HepG2 (cell line): ENCODE data around the gene BOD1. TPM values are rescaled to one million over a fixed set of nuclear protein-coding genes. Genes with fewer than 3 reads are reported as not detected.

Source experiments
- BORCS8-MEF2B ChIP-seq: sonication (generic); formaldehyde crosslinking; IDR thresholded peaks from 2 replicates; pipeline ENCODE4 v1.8.0; 2022; ENCODE audit warnings: mild to moderate bottlenecking, missing genetic modification reagents
- CTCF ChIP-seq: sonication (generic); formaldehyde crosslinking; IDR thresholded peaks from 2 replicates; pipeline ENCODE4 v1.5.0; 2020; ENCODE audit warnings: mild to moderate bottlenecking, missing genetic modification reagents, moderate library complexity
- EEA1 ChIP-seq: sonication (generic); formaldehyde crosslinking; IDR thresholded peaks from 2 replicates; pipeline ENCODE4 v1.5.1; 2020; ENCODE audit warnings: mild to moderate bottlenecking, missing genetic modification reagents, borderline replicate concordance
- GMEB2 ChIP-seq: IDR thresholded peaks from 2 replicates; pipeline ENCODE4 v1.6.1; 2016; ENCODE audit warnings: missing biosample characterization, missing genetic modification reagents, low read depth
- HIC2 ChIP-seq: sonication (generic); formaldehyde crosslinking; IDR thresholded peaks from 2 replicates; pipeline ENCODE4 v1.9.0; 2022; ENCODE audit warnings: low read depth, missing genetic modification reagents
- MBD4 ChIP-seq: IDR thresholded peaks from 2 replicates; pipeline ENCODE4 v1.6.1; 2012; ENCODE audit warnings: low read length, inconsistent platforms, borderline replicate concordance
- NCOA2 ChIP-seq: sonication (generic); formaldehyde crosslinking; IDR thresholded peaks from 2 replicates; pipeline ENCODE4 v1.8.0; 2022; ENCODE audit warnings: inconsistent platforms
- NFATC3 ChIP-seq: sonication (generic); formaldehyde crosslinking; IDR thresholded peaks from 2 replicates; pipeline ENCODE4 v1.5.1; 2020; ENCODE audit warnings: mild to moderate bottlenecking, missing genetic modification reagents
- NRL ChIP-seq: sonication (generic); formaldehyde crosslinking; IDR thresholded peaks from 2 replicates; pipeline ENCODE4 v1.5.0; 2020; ENCODE audit warnings: missing genetic modification reagents, mild to moderate bottlenecking, moderate library complexity, borderline replicate concordance
- REPIN1 ChIP-seq: sonication (generic); formaldehyde crosslinking; IDR thresholded peaks from 2 replicates; pipeline ENCODE4 v1.8.0; 2022; ENCODE audit warnings: missing genetic modification reagents, low read depth, mild to moderate bottlenecking, borderline replicate concordance
- STAT6 ChIP-seq: sonication (generic); formaldehyde crosslinking; IDR thresholded peaks from 2 replicates; pipeline ENCODE4 v1.4.0; 2020; ENCODE audit warnings: missing genetic modification reagents, mild to moderate bottlenecking, borderline replicate concordance
- THRA ChIP-seq: sonication (generic); formaldehyde crosslinking; IDR thresholded peaks from 2 replicates; pipeline ENCODE4 v1.4.0; 2020; ENCODE audit warnings: missing genetic modification reagents, borderline replicate concordance
- ZC3H4 ChIP-seq: sonication (generic); formaldehyde crosslinking; IDR thresholded peaks from 2 replicates; pipeline ENCODE4 v1.4.0; 2020; ENCODE audit warnings: missing genetic modification reagents, borderline replicate concordance
- ZMAT3 ChIP-seq: sonication (generic); formaldehyde crosslinking; conservative IDR thresholded peaks from 2 replicates; pipeline ENCODE4 v1.7.0; 2021; ENCODE audit warnings: missing genetic modification reagents
- ZNF350 ChIP-seq: sonication (generic); formaldehyde crosslinking; IDR thresholded peaks from 2 replicates; pipeline ENCODE4 v1.4.0; 2020; ENCODE audit warnings: mild to moderate bottlenecking, low read depth, missing genetic modification reagents, borderline replicate concordance
- ZNF430 ChIP-seq: sonication (generic); formaldehyde crosslinking; IDR thresholded peaks from 2 replicates; pipeline ENCODE4 v1.9.0; 2021; ENCODE audit warnings: mild to moderate bottlenecking, missing genetic modification reagents
- ZNF501 ChIP-seq: sonication (generic); formaldehyde crosslinking; IDR thresholded peaks from 2 replicates; pipeline ENCODE4 v1.5.1; 2020; ENCODE audit warnings: mild to moderate bottlenecking, moderate library complexity, missing genetic modification reagents
- ZNF766 ChIP-seq: sonication (generic); formaldehyde crosslinking; IDR thresholded peaks from 2 replicates; pipeline ENCODE4 v1.5.0; 2020; ENCODE audit warnings: missing genetic modification reagents, borderline replicate concordance
- ZNF781 ChIP-seq: sonication (generic); formaldehyde crosslinking; IDR thresholded peaks from 2 replicates; pipeline ENCODE4 v1.5.1; 2020; ENCODE audit warnings: borderline replicate concordance, mild to moderate bottlenecking, missing genetic modification reagents; ENCODE audit errors: not compliant biosample characterization
- ZNF850 ChIP-seq: sonication (generic); formaldehyde crosslinking; conservative IDR thresholded peaks from 2 replicates; pipeline ENCODE4 v1.9.0; 2021; ENCODE audit warnings: mild to moderate bottlenecking, missing genetic modification reagents
- polyA plus RNA-seq, 8 experiments: library from polyadenylated mRNA; depleted of rRNA in 3 of 8; stranded (reverse) in 7 of 8; unstranded in 1 of 8; fragments of >200 nt; fragmentation: Illumina TruSeq in 4 of 8; extraction: Trizol in 4 of 8; gene quantifications; 2 replicates each; pipeline versions ENCODE4 v1.2.1 to v1.2.3, GENCODE V29; 2011 to 2016; ENCODE audit warnings: low read depth in 4 of 8, missing spikeins in 1 of 8, mixed read lengths in 1 of 8; ENCODE audit not compliant: insufficient read depth in 1 of 8
- total RNA-seq, 5 experiments: library from RNA; depleted of rRNA; stranded (reverse); fragments of >200 nt; fragmentation: Illumina TruSeq; extraction: Trizol; gene quantifications; 2 replicates each; pipeline ENCODE4 v1.2.3, GENCODE V29; 2016; ENCODE audit warnings: low read depth in 1 of 5

BOD1 gene
- total and polyA plus RNA-seq, 2 of the 13 experiments (the other 11 are each of a cell fraction or from before 2014, with no cell fraction given): 81.5 to 103 TPM

- TF ChIP-seq STAT6 (CRISPR knock-in tag): 0 out of 2 replicates have a peak, but pooled peaks have one; percentile 44
- no peak for TF ChIP-seq ZNF766 (CRISPR knock-in tag)
- peak; percentile 80 for TF ChIP-seq NCOA2 (CRISPR knock-in tag)
- TF ChIP-seq CTCF (CRISPR knock-in tag): no peak
- TF ChIP-seq GMEB2 (CRISPR knock-in tag): no peak
- TF ChIP-seq THRA: no peak; the same call in 1 of the 2 replicates
- TF ChIP-seq NFATC3 (CRISPR knock-in tag): no peak
- peak; percentile 55; the same call in 1 of the 2 replicates for TF ChIP-seq ZNF430
- no peak for TF ChIP-seq NRL
- TF ChIP-seq MBD4: no peak
- peak; percentile 65; the same call in 1 of the 2 replicates for TF ChIP-seq REPIN1 (CRISPR knock-in tag)
- no peak for TF ChIP-seq ZC3H4 (CRISPR knock-in tag)
- peak; percentile 18; the same call in 1 of the 2 replicates for TF ChIP-seq ZNF350 (CRISPR knock-in tag)
- TF ChIP-seq ZNF501 (CRISPR knock-in tag): no peak
- TF ChIP-seq HIC2 (CRISPR knock-in tag): 0 out of 2 replicates have a peak, but pooled peaks have one; percentile 71
- no peak for TF ChIP-seq ZMAT3
- TF ChIP-seq EEA1 (CRISPR knock-in tag): no peak
- TF ChIP-seq ZNF850 (CRISPR knock-in tag): no peak
- no peak for TF ChIP-seq BORCS8-MEF2B
- TF ChIP-seq ZNF781 (CRISPR knock-in tag): peak; percentile 30
Observed at GRCh38 chr5:173623296-173623771, 6.9 kb upstream of the BOD1 start (continued).
